Measurements from ENCODE around the gene ZNF646.

DNA sequence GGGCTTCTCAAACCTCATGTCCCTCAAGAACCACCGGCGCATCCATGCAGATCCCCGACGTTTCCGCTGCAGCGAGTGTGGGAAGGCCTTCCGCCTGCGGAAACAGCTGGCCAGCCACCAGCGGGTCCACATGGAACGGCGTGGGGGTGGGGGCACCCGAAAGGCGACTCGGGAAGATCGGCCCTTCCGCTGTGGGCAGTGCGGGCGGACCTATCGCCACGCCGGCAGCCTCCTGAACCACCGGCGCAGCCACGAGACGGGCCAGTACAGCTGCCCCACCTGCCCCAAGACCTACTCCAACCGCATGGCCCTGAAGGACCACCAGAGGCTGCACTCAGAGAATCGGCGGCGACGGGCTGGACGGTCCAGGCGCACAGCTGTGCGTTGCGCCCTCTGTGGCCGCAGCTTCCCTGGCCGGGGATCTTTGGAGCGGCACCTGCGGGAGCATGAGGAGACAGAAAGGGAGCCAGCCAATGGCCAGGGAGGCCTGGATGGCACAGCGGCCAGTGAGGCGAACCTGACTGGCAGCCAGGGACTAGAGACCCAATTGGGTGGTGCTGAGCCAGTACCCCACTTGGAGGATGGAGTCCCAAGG lies 5.9 kb downstream of the ZNF646 start:
- TF ChIP-seq, protein P1, sequence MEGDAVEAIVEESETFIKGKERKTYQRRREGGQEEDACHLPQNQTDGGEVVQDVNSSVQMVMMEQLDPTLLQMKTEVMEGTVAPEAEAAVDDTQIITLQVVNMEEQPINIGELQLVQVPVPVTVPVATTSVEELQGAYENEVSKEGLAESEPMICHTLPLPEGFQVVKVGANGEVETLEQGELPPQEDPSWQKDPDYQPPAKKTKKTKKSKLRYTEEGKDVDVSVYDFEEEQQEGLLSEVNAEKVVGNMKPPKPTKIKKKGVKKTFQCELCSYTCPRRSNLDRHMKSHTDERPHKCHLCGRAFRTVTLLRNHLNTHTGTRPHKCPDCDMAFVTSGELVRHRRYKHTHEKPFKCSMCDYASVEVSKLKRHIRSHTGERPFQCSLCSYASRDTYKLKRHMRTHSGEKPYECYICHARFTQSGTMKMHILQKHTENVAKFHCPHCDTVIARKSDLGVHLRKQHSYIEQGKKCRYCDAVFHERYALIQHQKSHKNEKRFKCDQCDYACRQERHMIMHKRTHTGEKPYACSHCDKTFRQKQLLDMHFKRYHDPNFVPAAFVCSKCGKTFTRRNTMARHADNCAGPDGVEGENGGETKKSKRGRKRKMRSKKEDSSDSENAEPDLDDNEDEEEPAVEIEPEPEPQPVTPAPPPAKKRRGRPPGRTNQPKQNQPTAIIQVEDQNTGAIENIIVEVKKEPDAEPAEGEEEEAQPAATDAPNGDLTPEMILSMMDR (IDR thresholded peaks at IDR 0.05): no peak
- no peak for TF ChIP-seq POLR2A (IDR thresholded peaks at IDR 0.05)
- TF ChIP-seq POLR2AphosphoS5 (IDR thresholded peaks at IDR 0.05): no peak

Measured in prostate gland (tissue), 2 donors.